NB4 (cell line): Measurements from ENCODE around the gene PTOV1.

Source experiments
- DNase-seq: peaks from one replicate; pipeline ENCODE4 v3.0.0; 2010; ENCODE audit warnings: low read depth
- H3K4me3 ChIP-seq: one replicate; pipeline ENCODE4 v1.5.1; 2011; ENCODE audit warnings: mild to moderate bottlenecking, low read depth, low read length, moderate library complexity
- CTCF ChIP-seq: IDR thresholded peaks from one replicate; pipeline ENCODE4 v1.5.1; 2012; ENCODE audit warnings: low read depth, low read length
- MAX ChIP-seq: IDR thresholded peaks from 2 replicates; pipeline ENCODE4 v1.6.1; 2011; ENCODE audit warnings: low read depth, low read length
- MYC ChIP-seq: IDR thresholded peaks from 2 replicates; pipeline ENCODE4 v1.6.1; 2011; ENCODE audit warnings: low read depth, low read length
- POLR2A ChIP-seq: IDR thresholded peaks from 2 replicates; pipeline ENCODE4 v1.6.1; 2011; ENCODE audit warnings: mild to moderate bottlenecking; ENCODE audit not compliant: insufficient read length; ENCODE audit errors: extremely low read depth

PTOV1 gene

DNA sequence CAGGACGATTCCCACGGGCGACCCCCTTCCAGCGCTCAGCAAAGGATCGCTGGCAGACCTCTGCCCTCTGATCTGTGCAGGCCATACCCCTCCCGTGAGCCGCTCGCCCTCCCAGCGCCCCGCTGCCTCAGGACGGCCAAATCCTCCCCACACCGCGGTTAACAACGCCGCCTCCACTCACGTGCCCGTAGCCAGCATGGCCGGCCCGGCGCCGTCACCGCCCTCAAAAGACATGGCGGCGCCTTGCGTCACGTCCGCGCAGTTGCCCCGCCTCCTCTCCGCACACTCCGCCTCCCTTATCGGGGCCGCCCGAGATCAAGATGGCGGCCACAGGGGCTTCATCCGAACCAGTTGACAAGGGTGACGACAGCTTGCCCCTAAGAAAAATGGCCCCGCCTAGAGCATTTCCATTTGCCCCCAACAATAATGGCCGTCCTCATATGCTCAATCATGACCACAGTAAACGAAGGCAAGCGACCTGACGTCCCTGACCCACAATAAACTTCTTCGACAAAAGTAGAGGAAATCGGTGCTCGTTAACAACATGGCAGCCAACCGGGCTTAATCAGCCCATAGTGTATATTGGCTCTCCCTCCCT is 25.6 kb downstream of the PTOV1 start:
- H3K4me3 ChIP-seq: peak overlapping the region; percentile 93
- peak; percentile 86 for TF ChIP-seq MAX
- no peak for TF ChIP-seq POLR2A
- TF ChIP-seq MYC: peak; percentile 92
- TF ChIP-seq CTCF: no peak
- peak; percentile 99 for DNase-seq

DNA sequence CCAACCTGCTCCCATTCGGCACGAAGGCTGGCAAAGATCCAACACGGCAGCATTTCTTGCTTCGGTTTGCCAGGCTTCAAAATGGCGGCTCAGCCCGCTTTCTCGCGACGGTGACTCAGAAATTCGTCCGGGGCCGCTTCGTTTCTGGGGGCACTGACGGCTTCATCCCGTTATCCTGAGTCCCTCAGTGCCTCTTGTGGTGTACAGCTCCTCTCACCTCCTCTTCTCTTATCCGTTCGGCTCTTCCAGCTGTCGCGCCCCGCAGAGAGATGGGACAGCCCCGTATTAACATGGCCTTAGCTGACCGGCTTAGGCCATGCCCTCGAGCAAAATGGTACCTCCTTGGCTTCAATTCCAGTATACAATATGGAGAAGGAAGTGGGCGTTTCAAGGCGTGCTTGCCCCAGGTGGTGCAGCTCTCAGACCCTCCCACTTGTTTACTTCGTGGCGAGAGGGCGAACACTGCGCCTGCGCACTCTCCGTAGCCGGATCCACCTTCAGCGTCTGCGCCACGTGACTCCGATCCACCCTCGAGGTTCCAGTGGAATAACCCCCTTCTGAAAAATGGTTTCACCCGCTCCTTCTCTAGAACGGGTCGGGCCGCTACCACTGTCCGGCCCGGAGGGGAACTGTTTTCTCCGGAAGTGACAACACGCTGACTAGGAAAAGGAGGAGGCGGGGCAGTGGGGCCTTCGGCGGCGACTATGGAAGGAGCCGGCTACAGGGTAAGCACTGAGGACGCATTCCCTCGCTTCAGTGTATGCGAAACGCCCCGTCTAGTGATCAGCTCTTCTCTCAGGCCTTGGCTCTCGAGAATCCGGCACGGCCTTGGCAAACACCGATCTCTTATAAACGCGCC is 26.3 kb downstream of the PTOV1 start, which contains the start of the genes AKT1S1 and TBC1D17:
AKT1S1 (minus strand) TSS at position 336 of the 859 bp plus-strand sequence. CDS start 4,060 bp downstream, outside the sequence.
TBC1D17 (plus strand) TSS at position 683 of the 859 bp plus-strand sequence; CDS start at position 705, 22 bp downstream.
- peak; percentile 99 for DNase-seq
- peak; percentile 62 for TF ChIP-seq POLR2A
- TF ChIP-seq CTCF: no peak
- peak; percentile 95 for TF ChIP-seq MYC
- peak; percentile 100 for TF ChIP-seq MAX
- H3K4me3 ChIP-seq: peak within 1 kb of the TSS; percentile 93

DNA sequence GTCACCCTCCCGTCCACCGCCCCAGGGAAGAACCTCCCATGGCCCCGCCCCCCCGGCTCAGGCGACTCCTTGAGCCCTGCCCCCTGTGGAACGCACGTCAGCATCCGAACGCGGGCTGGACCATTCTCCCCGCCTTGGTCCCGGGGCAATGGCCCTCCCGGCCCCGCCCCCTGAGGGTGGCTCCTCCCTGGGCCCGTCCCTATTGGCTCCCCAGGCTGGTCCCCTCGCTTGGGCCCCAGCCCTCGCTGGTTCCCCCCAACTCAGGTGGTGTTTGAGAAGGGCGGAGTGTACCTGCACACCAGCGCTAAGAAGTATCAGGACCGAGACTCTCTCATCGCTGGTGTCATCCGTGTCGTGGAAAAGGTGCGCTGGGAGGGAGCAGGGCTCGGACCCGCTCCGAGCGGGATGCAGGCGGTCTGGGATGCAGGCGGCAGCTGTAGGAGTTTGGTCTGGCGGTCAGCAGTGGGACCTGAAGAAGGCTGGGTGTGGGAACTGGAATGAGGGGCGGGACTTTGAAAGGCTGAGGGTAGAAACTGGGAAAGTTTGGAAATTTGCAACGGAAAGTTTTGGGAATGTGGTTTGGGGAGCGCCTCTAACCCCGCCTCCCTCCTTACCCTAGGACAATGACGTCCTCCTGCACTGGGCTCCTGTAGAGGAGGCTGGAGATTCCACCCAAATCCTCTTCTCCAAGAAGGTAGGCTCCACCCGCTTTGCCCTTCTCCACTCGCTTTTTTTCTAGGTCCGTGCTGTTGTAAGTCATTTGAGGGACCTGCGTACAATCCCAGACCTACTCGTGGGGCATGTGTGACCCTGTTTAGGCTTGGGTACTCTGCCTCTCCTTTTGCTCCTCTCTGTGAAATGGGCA is 27.2 kb downstream of the PTOV1 start:
- DNase-seq: peak; percentile 95
- TF ChIP-seq POLR2A (peak; percentile 6), MYC (no peak)
- H3K4me3 ChIP-seq: peak overlapping the region; percentile 85

DNA sequence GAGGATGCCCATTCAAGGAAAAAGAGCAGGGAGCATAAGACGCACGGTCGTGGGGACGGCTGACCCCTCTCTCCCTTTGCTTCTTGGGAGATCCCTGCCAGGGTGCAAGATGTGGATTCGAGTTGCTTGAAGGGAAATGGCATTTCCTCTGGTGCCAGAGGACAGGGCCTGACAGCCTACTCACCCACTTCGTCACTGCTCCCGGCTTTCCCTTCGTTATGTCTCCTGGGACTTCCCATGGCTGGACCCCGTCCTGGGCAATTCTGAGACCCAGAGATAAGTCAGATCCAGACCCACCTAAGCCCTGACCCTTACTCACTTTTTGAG is 27.7 kb downstream of the PTOV1 start:
- TF ChIP-seq CTCF (no peak), MYC (no peak), POLR2A (no peak), MAX (no peak)
- DNase-seq: no peak
- H3K4me3 ChIP-seq: peak overlapping the region; percentile 85

DNA sequence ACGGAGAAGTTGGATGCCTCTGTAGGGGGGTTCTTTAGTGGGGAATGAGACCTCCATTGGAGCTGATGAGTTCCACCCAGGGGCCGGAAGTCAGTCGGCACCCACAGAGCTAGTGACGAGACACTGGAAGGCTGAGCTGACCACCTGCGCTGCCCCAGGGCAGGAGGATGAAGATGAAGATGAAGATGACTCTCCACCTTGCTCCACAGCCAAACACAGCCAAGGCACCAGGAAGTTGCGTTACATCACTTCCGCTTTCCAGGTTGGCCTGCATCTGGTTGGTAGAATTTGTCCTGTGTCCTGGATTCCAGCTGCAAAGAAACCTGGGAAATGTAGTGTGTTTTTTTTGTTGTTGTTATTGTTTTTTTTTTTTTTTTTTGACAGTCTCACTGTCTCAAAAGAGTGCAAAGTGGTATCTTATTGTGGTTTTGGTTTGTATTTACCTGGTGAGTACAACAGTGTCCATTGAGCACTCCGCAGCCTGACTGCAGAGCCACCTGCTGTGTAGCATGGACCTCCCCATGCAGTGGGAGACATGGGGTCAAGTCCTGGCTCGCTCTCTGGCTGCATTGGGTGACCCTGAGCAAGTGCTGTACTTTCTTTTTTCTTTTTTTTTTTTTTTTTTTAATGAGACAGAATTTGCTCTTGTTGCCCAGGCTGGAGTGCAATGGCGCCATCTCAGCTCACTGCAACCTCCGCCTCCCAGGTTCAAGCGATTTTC is 28.4 kb downstream of the PTOV1 start:
- no peak overlapping the region for H3K4me3 ChIP-seq
- DNase-seq: peak; percentile 52
- TF ChIP-seq MYC: no peak
- TF ChIP-seq POLR2A: no peak
- TF ChIP-seq MAX: no peak
- no peak for TF ChIP-seq CTCF
